GM13976 (cell line): ENCODE results near the gene TMEM45A.
A peak's percentile ranks its signal among the peaks of the same experiment; 100 is the strongest.

ENCODE experiments used
- DNase-seq: peaks from one replicate; pipeline ENCODE4 v3.0.0; 2012; ENCODE audit warnings: low spot score
- CTCF ChIP-seq: IDR thresholded peaks from 2 replicates; pipeline ENCODE4 v1.5.1; 2012; ENCODE audit warnings: borderline replicate concordance, mild to moderate bottlenecking; ENCODE audit not compliant: insufficient read depth; ENCODE audit errors: extremely low read depth, missing control alignments, control extremely low read depth
- in situ Hi-C: fragments of 300-500 bp; cut with MboI; formaldehyde crosslinking; loops from one replicate; pipeline ENCODE4 v1.12.0; 2022; ENCODE audit warnings: low sequenced_read_pairs, mixed read lengths, inconsistent platforms; ENCODE audit not compliant: unreplicated experiment

Gene TMEM45A

GRCh38 chr3:100455841-100456550, 36.4 kb upstream of the TMEM45A start:
- DNase-seq, result no peak
- in situ Hi-C loops, result no loop called here
- no peak for TF ChIP-seq CTCF

- no peak for TF ChIP-seq CTCF
- DNase-seq, result no peak
- in situ Hi-C loops, result no loop called here
Measured at GRCh38 chr3:100456745-100457144, 35.7 kb upstream of the TMEM45A start.

GRCh38 chr3:100457811-100458210, 34.6 kb upstream of the TMEM45A start:
- no peak for DNase-seq
- no peak for TF ChIP-seq CTCF
- in situ Hi-C loops, result no loop called here

- no peak for TF ChIP-seq CTCF
- in situ Hi-C loops, result no loop called here
- DNase-seq, result no peak
Measured at GRCh38 chr3:100458814-100459213, 33.6 kb upstream of the TMEM45A start.

- in situ Hi-C loops, result loop anchor here (10.0 kb wide), 1 partner anchor 132 kb away; no protein-coding TSS in a partner anchor
- TF ChIP-seq CTCF, result peak; percentile 62
- DNase-seq, result peak; percentile 67
Measured at GRCh38 chr3:100463002-100463401, 29.4 kb upstream of the TMEM45A start.

GRCh38 chr3:100463646-100464155, 28.7 kb upstream of the TMEM45A start:
- in situ Hi-C loops, result loop anchor here (10.0 kb wide), 1 partner anchor 131 kb away; no protein-coding TSS in a partner anchor
- no peak for DNase-seq
- no peak for TF ChIP-seq CTCF
